MV-4-11 (cell line): ENCODE measurements around the gene CDHR2.
"Not testable (repeated sequence)": the region's sequence is repeated elsewhere in the genome, so short reads cannot be mapped to it uniquely, and the experiment has no call there.

Source experiments
- DNase-seq: peaks from one replicate; lab custom pipeline; 2025; lab: John Stamatoyannopoulos, UW

Gene CDHR2

GRCh38 chr5:176542135-176542595 lies 7.0 kb upstream of the CDHR2 start:
- DNase-seq = peak; percentile 6

GRCh38 chr5:176542596-176543427 lies 6.3 kb upstream of the CDHR2 start:
- no peak for DNase-seq

GRCh38 chr5:176543428-176544182 lies 5.5 kb upstream of the CDHR2 start:
- peak; percentile 56 for DNase-seq

- DNase-seq = no peak
Measured at GRCh38 chr5:176545388-176545736, 3.8 kb upstream of the CDHR2 start.

GRCh38 chr5:176545737-176546509 lies 3.2 kb upstream of the CDHR2 start:
- DNase-seq = no peak

GRCh38 chr5:176547802-176548201 lies 1.3 kb upstream of the CDHR2 start:
- DNase-seq = peak; percentile 3

- no peak for DNase-seq
Measured at GRCh38 chr5:176549871-176550270, 729 bp downstream of the CDHR2 start.

GRCh38 chr5:176550275-176550831 lies 1.2 kb downstream of the CDHR2 start:
- peak; percentile 49 for DNase-seq

GRCh38 chr5:176550937-176551336 lies 1.8 kb downstream of the CDHR2 start:
- not testable (repeated sequence) for DNase-seq

GRCh38 chr5:176552332-176552869 lies 3.3 kb downstream of the CDHR2 start:
- DNase-seq = no peak

- no peak for DNase-seq
Measured at GRCh38 chr5:176553260-176554085, 4.3 kb downstream of the CDHR2 start.

GRCh38 chr5:176557846-176558245 lies 8.7 kb downstream of the CDHR2 start:
- no peak for DNase-seq

GRCh38 chr5:176559683-176560082 lies 10.5 kb downstream of the CDHR2 start:
- no peak for DNase-seq

- peak; percentile 50 for DNase-seq
Measured at GRCh38 chr5:176560364-176560763, 11.2 kb downstream of the CDHR2 start.

- DNase-seq = no peak
Measured at GRCh38 chr5:176561259-176561658, 12.1 kb downstream of the CDHR2 start.

- DNase-seq = no peak
Measured at GRCh38 chr5:176562189-176562588, 13.0 kb downstream of the CDHR2 start.

- no peak for DNase-seq
Measured at GRCh38 chr5:176564002-176564401, 14.9 kb downstream of the CDHR2 start.

- no peak for DNase-seq
Measured at GRCh38 chr5:176565760-176566288, 16.7 kb downstream of the CDHR2 start.

- no peak for DNase-seq
Measured at GRCh38 chr5:176568657-176569056, 19.5 kb downstream of the CDHR2 start.

- peak; percentile 15 for DNase-seq
Measured at GRCh38 chr5:176570044-176570443, 20.9 kb downstream of the CDHR2 start.
